Measurements from ENCODE around the gene FAM222A.

FAM222A gene

GRCh38 chr12:109778684-109779083 lies 65.1 kb downstream of the FAM222A start:
- no peak for FAIRE-seq

GRCh38 chr12:109779382-109779781 lies 65.8 kb downstream of the FAM222A start:
- FAIRE-seq, result no peak

- FAIRE-seq, result no peak
Observed at GRCh38 chr12:109781668-109782325, 68.2 kb downstream of the FAM222A start.

DNA sequence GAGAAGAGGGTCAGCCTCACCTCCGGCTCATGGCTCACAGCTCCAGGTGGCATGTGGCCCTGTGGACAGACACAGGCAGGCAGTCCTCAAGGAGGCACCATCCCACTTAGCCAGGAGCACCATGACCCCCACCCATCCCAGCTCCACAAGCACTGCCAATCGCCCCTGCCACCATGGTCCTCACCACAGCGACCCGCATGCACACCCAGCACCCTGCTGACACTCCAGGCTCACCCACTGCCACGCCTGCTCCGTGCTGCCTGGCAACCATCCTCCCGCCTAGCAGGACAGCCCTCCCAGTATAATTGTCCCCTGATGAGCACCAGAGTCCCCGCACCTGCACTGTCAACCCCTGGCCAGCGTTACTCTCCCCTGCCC lies 68.7 kb downstream of the FAM222A start:
- no peak for FAIRE-seq

- FAIRE-seq, result no peak
Observed at GRCh38 chr12:109783135-109783964, 69.7 kb downstream of the FAM222A start.

GRCh38 chr12:109783965-109784244 lies 70.3 kb downstream of the FAM222A start:
- FAIRE-seq, result no peak

DNA sequence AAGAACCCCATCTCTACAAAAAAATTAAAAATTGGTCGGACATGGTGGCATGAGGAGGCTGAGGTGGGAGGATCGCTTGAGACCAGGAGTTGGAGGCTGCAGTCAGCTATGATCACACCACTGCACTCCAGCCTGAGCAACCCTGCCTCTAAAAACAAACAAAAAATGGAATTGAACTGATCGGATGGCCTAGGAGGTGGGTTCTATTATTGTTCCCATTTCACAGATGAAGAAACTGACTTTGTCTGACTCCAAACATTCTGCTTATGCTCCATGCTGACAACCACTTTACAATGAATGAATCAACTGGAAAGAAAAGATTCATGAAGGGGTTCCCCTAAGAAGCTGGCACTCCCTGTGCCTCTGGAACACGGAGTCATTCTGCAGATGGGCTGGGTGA lies 72.2 kb downstream of the FAM222A start:
- FAIRE-seq, result no peak

GRCh38 chr12:109786799-109787198 lies 73.2 kb downstream of the FAM222A start:
- FAIRE-seq, result no peak

GRCh38 chr12:109789526-109790048 lies 76.0 kb downstream of the FAM222A start:
- no peak for FAIRE-seq

DNA sequence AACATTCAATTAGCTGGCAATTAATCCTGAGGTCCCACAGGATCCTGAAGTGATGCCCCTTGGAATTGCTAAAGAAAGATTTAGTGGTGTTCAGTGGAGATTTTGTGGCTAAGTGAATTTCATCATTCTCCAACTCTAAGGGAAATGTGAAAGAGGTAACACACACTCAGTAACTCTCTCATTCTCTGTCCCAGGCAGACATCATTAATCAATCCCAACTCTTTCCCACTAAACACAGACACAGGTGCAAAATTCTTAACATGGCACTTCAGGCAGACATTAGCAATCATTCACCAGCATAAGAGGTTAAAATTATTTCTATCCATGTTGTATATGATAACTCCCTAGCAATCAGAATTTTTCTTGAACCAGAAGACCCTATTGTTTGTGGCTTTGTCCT lies 79.4 kb downstream of the FAM222A start:
- no peak for FAIRE-seq

DNA sequence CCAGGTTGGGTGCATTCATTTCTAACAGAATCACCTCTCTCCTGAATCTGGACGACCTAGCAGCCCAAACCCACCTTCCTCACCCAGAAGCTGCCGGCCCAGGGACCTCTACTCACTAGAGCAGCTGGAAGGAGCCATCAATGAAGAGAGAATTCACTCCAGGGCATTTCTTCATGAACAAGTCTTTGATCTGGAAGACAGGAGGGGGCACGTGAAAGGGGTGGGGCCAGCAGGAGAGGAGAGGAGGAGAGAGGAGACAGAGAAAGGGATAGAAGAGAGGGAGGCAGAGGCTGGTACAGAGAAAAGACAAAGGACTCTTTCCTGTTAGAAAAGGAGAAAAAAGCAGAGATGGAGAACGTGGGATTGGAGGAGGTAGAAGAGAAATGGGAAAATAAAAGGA lies 79.8 kb downstream of the FAM222A start:
- no peak for FAIRE-seq

GRCh38 chr12:109793826-109794501 lies 80.3 kb downstream of the FAM222A start:
- FAIRE-seq, result no peak

GRCh38 chr12:109795023-109795422 lies 81.4 kb downstream of the FAM222A start:
- FAIRE-seq, result no peak

GRCh38 chr12:109796057-109796456 lies 82.4 kb downstream of the FAM222A start:
- FAIRE-seq, result no peak

DNA sequence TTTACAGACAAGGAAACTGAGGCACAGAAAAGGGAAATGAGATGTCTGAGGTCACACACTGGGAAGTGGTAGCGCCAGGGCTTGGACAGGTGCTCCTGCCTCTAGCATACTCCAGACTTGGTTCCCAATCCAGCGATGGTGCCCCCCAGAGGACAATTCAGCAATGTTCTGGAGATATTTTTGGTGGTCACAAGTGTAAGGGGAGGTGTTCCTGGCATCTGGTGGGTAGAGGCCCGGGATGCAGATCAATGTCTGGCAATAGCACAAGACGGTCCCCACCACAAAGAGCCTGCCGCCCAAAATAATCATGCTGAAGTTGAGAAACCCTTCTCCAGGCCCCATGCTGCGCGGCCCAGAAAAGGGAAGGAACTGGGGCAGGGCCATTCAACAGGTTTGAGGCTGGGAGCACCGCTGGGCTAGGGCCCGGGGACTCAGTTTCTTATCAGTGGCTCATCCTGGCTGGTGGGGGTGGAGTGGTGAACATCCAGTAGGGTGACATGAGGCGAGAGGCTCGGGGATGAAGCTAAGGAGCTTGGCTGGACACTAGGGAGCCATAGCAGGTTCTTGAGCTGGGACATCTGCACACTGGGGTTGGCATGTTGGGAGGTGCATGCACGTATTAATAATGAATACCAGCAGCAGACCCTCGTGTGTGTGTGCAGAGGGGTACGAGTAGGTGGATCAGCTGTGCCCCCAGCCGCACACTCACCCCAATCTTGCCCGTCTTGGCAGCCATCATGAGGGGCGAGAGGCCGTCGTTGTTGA lies 84.5 kb downstream of the FAM222A start:
- FAIRE-seq, result no peak

- no peak for FAIRE-seq
Observed at GRCh38 chr12:109798691-109799090, 85.1 kb downstream of the FAM222A start.

DNA sequence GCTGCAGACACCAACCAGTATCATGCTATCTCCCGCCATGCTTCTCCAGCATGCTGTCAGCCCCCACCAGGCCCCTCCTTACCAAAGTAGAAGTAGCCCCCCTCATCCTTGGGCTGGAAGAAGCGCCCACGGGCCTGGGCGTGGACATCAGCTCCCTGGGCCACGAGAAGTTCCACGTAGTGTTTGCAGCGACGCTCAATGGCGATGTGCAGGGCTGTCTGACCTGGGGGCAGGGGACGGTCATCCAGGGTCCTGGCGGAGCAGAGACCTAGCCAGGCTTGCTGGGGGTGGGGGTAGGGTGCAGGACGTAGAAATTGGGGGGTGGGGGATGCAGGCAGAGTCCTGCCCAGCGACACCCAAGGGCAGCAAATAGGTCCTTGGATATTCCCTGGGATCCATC lies 86.9 kb downstream of the FAM222A start:
- FAIRE-seq, result no peak

- FAIRE-seq, result no peak
Observed at GRCh38 chr12:109802828-109803227, 89.2 kb downstream of the FAM222A start.

DNA sequence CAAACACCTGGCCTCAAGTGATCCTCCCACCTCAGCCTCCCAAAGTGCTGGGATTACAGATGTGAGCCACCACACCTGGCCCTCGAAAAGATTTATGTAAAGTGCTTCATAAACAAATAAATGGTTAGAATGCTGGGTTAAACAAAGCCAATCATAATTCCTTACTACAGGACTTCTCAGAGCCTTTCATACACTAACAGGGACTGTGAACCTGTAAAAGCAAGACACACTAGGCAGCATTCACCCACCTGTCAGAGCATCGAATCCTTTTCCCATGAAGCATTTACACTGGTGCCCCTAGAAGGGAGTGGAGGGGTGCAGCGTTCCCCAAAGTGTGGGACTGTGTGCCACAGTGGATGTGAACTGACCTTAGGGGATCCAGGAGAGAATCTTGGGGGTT lies 90.1 kb downstream of the FAM222A start:
- FAIRE-seq, result no peak

DNA sequence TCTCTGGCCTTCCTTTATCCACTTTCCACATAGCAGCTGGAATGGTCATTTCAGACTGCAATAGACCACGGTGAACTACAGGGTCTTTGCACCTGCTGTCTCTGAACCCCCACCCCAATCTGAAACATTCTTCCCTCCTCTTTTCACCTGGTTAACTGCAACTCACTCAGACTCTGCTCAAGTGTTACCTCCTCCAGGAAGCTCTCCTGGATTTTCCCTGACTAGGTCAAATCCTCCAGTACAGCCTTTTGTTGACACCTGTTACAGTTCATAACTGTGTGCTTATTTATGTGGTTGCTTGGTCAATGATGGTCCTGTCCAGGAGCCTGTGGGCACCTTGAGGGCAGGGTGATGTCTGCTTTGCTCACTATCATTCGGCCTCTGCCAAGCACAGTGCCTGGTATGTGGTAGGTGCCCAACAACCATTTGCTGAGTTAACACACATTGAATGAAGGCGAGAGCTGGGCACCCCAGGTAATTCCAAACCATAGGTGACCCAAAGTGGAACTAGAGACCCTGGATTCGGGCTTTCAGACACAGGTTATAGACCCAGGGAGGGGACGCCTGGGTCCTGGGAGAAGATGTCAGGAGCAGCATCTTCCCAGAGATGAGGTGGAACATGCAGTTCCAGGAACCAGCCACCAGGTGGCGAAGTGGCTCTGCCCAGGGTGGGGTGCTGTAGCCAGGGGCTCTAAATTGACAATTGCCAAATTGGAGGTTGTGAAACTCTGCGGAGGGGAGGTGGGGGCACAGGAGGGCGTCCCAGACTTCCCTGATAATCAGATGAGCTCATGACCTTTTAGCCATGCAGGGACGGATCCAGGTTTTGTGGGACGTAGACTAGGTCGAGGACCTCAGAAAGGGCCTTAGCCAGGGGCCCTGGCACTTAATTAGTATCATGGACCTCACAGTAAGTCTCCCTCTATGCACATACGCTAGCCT lies 91.5 kb downstream of the FAM222A start:
- no peak for FAIRE-seq

GRCh38 chr12:109807954-109808643 lies 94.5 kb downstream of the FAM222A start:
- FAIRE-seq, result no peak

Measured in G401.6 (cell line).